ENCODE data around the gene ZBTB20. TPM values are rescaled to one million over a fixed set of nuclear protein-coding genes. Genes with fewer than 3 reads are reported as not detected.
A peak's percentile ranks its signal among the peaks of the same experiment; 100 is the strongest.

The ZBTB20 gene
- total and polyA plus RNA-seq, 2 donors (not counting 1 experiment from before 2014, with no cell fraction given) = 4.0 to 22.5 TPM

DNA sequence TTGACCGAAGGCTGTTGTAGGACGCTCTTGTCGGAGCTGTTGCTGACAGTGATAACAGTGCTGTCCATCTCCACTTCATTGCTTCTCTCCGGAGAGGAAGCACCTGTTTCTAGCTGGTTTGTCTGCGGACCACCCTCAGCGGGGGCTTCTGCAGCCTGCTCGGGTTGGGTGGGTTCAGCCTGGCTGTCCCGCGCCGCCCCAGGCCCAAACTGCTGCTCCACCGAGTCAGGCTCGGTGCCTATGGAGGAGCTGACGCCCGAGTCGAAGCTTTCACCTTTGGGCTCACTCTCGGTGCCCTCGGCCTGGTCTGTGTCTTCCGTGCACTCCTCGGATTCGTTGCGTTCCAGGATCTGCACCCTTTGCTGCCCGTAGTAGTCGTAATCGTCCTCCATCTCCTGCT is 796.4 kb downstream of the ZBTB20 start:
- Histone ChIP-seq H2AFZ (ENCODE audit: low read length) (no peak overlapping the region), H3K79me2 (ENCODE audit: control insufficient read depth, insufficient read depth, low read length) (no peaks in the 10 kb centered on the region), H3K27ac (ENCODE audit: insufficient read depth, low read length) (no peak overlapping the region), H3K36me3 (ENCODE audit: control insufficient read depth, insufficient read depth, low read length) (peaks cover 16% of the 10 kb centered on the region), H3K9ac (ENCODE audit: insufficient read depth, low read length) (no peak overlapping the region), H3K4me2 (ENCODE audit: extremely low read depth, insufficient read depth, low read length) (no peak overlapping the region), H3K9me3 (ENCODE audit: control insufficient read depth, insufficient read depth, low read depth, low read length) (no peaks in the 10 kb centered on the region), H3K27me3 (ENCODE audit: control insufficient read depth, insufficient read depth, low read length) (no peaks in the 10 kb centered on the region), H3K4me3 (replicated peaks in 1 of 4; ENCODE audit: control extremely low read depth in 1 of 4, insufficient read depth in 1 of 4, low read depth in 3 of 4, low read length in 4 of 4) (no peak overlapping the region), H4K20me1 (ENCODE audit: control insufficient read depth, extremely low read depth, insufficient read depth, low read length) (no peaks in the 10 kb centered on the region), H3K4me1 (ENCODE audit: control insufficient read depth, extremely low read depth, insufficient read depth, low read length) (no peaks in the 10 kb centered on the region)
- TF ChIP-seq, protein P1, sequence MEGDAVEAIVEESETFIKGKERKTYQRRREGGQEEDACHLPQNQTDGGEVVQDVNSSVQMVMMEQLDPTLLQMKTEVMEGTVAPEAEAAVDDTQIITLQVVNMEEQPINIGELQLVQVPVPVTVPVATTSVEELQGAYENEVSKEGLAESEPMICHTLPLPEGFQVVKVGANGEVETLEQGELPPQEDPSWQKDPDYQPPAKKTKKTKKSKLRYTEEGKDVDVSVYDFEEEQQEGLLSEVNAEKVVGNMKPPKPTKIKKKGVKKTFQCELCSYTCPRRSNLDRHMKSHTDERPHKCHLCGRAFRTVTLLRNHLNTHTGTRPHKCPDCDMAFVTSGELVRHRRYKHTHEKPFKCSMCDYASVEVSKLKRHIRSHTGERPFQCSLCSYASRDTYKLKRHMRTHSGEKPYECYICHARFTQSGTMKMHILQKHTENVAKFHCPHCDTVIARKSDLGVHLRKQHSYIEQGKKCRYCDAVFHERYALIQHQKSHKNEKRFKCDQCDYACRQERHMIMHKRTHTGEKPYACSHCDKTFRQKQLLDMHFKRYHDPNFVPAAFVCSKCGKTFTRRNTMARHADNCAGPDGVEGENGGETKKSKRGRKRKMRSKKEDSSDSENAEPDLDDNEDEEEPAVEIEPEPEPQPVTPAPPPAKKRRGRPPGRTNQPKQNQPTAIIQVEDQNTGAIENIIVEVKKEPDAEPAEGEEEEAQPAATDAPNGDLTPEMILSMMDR (conservative IDR thresholded peaks at IDR 0.05 in 1 of 2, IDR thresholded peaks at IDR 0.05 in 1 of 2; ENCODE audit: low read depth in 1 of 2, low read length in 2 of 2) = no peak
- TF ChIP-seq EZH2 (IDR thresholded peaks at IDR 0.05; ENCODE audit: low read length, missing control alignments) = no peak
- DNase-seq (ENCODE audit: low read depth in 2 of 2) = no peak

DNA sequence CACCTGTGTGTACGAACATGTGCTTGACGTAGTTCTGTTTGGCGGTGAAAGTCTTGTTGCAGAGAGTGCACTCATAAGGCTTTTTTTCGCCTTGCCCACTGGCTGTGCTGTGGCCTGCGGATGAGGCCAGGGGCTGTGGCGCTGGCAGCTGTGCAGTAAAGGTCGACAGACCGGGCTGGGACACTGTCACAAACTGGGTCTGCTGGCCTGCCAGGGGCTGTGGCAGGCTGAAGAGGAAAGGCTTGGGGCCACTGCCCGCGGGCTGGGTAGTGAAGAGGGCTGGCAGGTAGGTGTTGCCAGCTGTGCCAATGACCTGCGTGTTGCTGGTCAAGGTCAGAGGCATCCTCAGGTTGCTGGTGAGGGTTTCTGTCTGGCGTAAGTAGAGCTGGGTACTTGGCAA is 796.8 kb downstream of the ZBTB20 start:
- no peak overlapping the region for H3K9ac ChIP-seq (ENCODE audit: insufficient read depth, low read length)
- DNase-seq (ENCODE audit: low read depth in 2 of 2) = no peak
- peaks cover 16% of the 10 kb centered on the region for H3K36me3 ChIP-seq (ENCODE audit: control insufficient read depth, insufficient read depth, low read length)
- no peaks in the 10 kb centered on the region for H3K9me3 ChIP-seq (ENCODE audit: control insufficient read depth, insufficient read depth, low read depth, low read length)
- H3K4me1 ChIP-seq (ENCODE audit: control insufficient read depth, extremely low read depth, insufficient read depth, low read length) = no peaks in the 10 kb centered on the region
- no peaks in the 10 kb centered on the region for H3K79me2 ChIP-seq (ENCODE audit: control insufficient read depth, insufficient read depth, low read length)
- no peaks in the 10 kb centered on the region for H4K20me1 ChIP-seq (ENCODE audit: control insufficient read depth, extremely low read depth, insufficient read depth, low read length)
- TF ChIP-seq, protein P1 (conservative IDR thresholded peaks at IDR 0.05 in 1 of 2, IDR thresholded peaks at IDR 0.05 in 1 of 2; ENCODE audit: low read depth in 1 of 2, low read length in 2 of 2) = no peak
- no peak for TF ChIP-seq EZH2 (IDR thresholded peaks at IDR 0.05; ENCODE audit: low read length, missing control alignments)
- H2AFZ ChIP-seq (ENCODE audit: low read length) = no peak overlapping the region
- no peak overlapping the region for H3K4me3 ChIP-seq (replicated peaks in 1 of 4; ENCODE audit: control extremely low read depth in 1 of 4, insufficient read depth in 1 of 4, low read depth in 3 of 4, low read length in 4 of 4)
- no peak overlapping the region for H3K4me2 ChIP-seq (ENCODE audit: extremely low read depth, insufficient read depth, low read length)
- no peaks in the 10 kb centered on the region for H3K27me3 ChIP-seq (ENCODE audit: control insufficient read depth, insufficient read depth, low read length)
- H3K27ac ChIP-seq (ENCODE audit: insufficient read depth, low read length) = no peak overlapping the region

DNA sequence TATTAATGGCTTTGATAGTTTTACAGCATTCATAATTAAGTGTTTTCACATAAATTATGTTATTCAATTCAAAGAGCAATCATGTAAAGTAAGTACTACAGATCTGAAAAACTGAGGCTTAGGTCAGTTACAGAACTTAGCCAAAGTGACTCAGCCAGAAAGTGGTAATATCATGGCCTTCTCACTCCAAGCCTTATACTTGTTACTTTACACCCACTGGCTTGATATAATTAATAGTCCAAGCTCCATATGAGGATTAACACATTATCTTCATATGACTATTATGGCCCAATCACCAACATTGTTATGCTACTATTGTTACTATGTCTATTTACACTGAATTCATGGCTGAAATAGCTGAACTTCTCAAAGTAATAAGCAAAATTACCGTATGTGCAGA is 802.6 kb downstream of the ZBTB20 start:
- TF ChIP-seq, protein P1 (conservative IDR thresholded peaks at IDR 0.05 in 1 of 2, IDR thresholded peaks at IDR 0.05 in 1 of 2; ENCODE audit: low read depth in 1 of 2, low read length in 2 of 2) = no peak
- TF ChIP-seq EZH2 (IDR thresholded peaks at IDR 0.05; ENCODE audit: low read length, missing control alignments) = no peak
- Histone ChIP-seq H3K9ac (ENCODE audit: insufficient read depth, low read length) (no peak overlapping the region), H4K20me1 (ENCODE audit: control insufficient read depth, extremely low read depth, insufficient read depth, low read length) (no peaks in the 10 kb centered on the region), H3K36me3 (ENCODE audit: control insufficient read depth, insufficient read depth, low read length) (no peaks in the 10 kb centered on the region), H2AFZ (ENCODE audit: low read length) (no peak overlapping the region), H3K79me2 (ENCODE audit: control insufficient read depth, insufficient read depth, low read length) (no peaks in the 10 kb centered on the region), H3K27me3 (ENCODE audit: control insufficient read depth, insufficient read depth, low read length) (no peaks in the 10 kb centered on the region), H3K27ac (ENCODE audit: insufficient read depth, low read length) (no peak overlapping the region), H3K9me3 (ENCODE audit: control insufficient read depth, insufficient read depth, low read depth, low read length) (no peaks in the 10 kb centered on the region), H3K4me3 (replicated peaks in 1 of 4; ENCODE audit: control extremely low read depth in 1 of 4, insufficient read depth in 1 of 4, low read depth in 3 of 4, low read length in 4 of 4) (no peak overlapping the region), H3K4me1 (ENCODE audit: control insufficient read depth, extremely low read depth, insufficient read depth, low read length) (no peaks in the 10 kb centered on the region), H3K4me2 (ENCODE audit: extremely low read depth, insufficient read depth, low read length) (no peak overlapping the region)
- peak in 1 of 2 donors; percentile 11 for DNase-seq (ENCODE audit: low read depth in 2 of 2)
